Fibroblast of lung (primary cell): ENCODE data around the gene EVA1B.

ENCODE experiments used
- EZH2 ChIP-seq: IDR thresholded peaks from 2 replicates; pipeline ENCODE4 v1.5.1; 2012; ENCODE audit warnings: low read length, control low read depth, mild to moderate bottlenecking; ENCODE audit errors: missing control alignments
- TF ChIP-seq, protein P1 (sequence below), 2 donors: IDR thresholded peaks in 1 of 2; conservative IDR thresholded peaks in 1 of 2; 1 replicate in 1 of 2; 2 replicates in 1 of 2; pipeline ENCODE4 v1.5.1; 2011 to 2012; ENCODE audit warnings: low read length in 2 of 2, control low read depth in 1 of 2, inconsistent platforms in 1 of 2, low read depth in 1 of 2, mild to moderate bottlenecking in 1 of 2

- TF ChIP-seq, protein P1, sequence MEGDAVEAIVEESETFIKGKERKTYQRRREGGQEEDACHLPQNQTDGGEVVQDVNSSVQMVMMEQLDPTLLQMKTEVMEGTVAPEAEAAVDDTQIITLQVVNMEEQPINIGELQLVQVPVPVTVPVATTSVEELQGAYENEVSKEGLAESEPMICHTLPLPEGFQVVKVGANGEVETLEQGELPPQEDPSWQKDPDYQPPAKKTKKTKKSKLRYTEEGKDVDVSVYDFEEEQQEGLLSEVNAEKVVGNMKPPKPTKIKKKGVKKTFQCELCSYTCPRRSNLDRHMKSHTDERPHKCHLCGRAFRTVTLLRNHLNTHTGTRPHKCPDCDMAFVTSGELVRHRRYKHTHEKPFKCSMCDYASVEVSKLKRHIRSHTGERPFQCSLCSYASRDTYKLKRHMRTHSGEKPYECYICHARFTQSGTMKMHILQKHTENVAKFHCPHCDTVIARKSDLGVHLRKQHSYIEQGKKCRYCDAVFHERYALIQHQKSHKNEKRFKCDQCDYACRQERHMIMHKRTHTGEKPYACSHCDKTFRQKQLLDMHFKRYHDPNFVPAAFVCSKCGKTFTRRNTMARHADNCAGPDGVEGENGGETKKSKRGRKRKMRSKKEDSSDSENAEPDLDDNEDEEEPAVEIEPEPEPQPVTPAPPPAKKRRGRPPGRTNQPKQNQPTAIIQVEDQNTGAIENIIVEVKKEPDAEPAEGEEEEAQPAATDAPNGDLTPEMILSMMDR (conservative IDR thresholded peaks at IDR 0.05 in 1 of 2, IDR thresholded peaks at IDR 0.05 in 1 of 2; ENCODE audit: low read depth in 1 of 2, low read length in 2 of 2) = no peak
- no peak for TF ChIP-seq EZH2
Observed at GRCh38 chr1:36359383-36359782, 35.9 kb upstream of the EVA1B start.
